Esophagus squamous epithelium (tissue), 4 donors: Measurements from ENCODE around the gene NEUROG1.

Source experiments
- POLR2A ChIP-seq, 4 donors: fragments of 450-650 bp; IDR thresholded peaks; one replicate each; pipeline ENCODE4 v1.6.1; 2017; ENCODE audit warnings: antibody characterized with exemption in 4 of 4, mild to moderate bottlenecking in 4 of 4, moderate library complexity in 3 of 4
- TF ChIP-seq, protein P1 (sequence below), 6 experiments: fragments of 450-650 bp in 4 of 6; fragments of 200-600 bp in 2 of 6; sonication (generic) in 2 of 6; IDR thresholded peaks; one replicate each; pipeline ENCODE4 v1.5.1; 2016 to 2019; ENCODE audit warnings: antibody characterized with exemption in 6 of 6, mild to moderate bottlenecking in 4 of 6, moderate library complexity in 4 of 6

DNA sequence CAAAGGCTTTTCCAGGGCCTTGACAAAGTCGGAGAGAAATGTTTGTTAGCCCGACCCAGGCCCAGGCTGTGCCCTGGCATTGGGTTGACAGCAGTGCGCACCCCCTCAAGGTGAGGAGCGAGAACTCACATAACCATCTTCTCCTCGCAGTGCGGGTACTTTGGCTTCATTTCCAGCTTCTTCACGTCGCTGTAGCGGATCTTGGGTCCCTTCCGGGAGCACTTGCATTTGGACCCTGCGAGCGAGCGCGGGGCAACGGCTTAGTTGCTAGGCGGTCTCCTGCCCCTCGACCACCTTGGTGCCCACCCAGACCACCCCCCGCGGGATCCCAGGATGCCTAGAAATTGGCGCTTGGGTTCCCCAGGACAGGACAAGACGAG lies 42.5 kb upstream of the NEUROG1 start:
- no peak for TF ChIP-seq POLR2A (IDR thresholded peaks at IDR 0.05)
- TF ChIP-seq, protein P1, sequence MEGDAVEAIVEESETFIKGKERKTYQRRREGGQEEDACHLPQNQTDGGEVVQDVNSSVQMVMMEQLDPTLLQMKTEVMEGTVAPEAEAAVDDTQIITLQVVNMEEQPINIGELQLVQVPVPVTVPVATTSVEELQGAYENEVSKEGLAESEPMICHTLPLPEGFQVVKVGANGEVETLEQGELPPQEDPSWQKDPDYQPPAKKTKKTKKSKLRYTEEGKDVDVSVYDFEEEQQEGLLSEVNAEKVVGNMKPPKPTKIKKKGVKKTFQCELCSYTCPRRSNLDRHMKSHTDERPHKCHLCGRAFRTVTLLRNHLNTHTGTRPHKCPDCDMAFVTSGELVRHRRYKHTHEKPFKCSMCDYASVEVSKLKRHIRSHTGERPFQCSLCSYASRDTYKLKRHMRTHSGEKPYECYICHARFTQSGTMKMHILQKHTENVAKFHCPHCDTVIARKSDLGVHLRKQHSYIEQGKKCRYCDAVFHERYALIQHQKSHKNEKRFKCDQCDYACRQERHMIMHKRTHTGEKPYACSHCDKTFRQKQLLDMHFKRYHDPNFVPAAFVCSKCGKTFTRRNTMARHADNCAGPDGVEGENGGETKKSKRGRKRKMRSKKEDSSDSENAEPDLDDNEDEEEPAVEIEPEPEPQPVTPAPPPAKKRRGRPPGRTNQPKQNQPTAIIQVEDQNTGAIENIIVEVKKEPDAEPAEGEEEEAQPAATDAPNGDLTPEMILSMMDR (IDR thresholded peaks at IDR 0.05), result no peak
